ENCODE data around the gene ME3.

The ME3 gene

DNA sequence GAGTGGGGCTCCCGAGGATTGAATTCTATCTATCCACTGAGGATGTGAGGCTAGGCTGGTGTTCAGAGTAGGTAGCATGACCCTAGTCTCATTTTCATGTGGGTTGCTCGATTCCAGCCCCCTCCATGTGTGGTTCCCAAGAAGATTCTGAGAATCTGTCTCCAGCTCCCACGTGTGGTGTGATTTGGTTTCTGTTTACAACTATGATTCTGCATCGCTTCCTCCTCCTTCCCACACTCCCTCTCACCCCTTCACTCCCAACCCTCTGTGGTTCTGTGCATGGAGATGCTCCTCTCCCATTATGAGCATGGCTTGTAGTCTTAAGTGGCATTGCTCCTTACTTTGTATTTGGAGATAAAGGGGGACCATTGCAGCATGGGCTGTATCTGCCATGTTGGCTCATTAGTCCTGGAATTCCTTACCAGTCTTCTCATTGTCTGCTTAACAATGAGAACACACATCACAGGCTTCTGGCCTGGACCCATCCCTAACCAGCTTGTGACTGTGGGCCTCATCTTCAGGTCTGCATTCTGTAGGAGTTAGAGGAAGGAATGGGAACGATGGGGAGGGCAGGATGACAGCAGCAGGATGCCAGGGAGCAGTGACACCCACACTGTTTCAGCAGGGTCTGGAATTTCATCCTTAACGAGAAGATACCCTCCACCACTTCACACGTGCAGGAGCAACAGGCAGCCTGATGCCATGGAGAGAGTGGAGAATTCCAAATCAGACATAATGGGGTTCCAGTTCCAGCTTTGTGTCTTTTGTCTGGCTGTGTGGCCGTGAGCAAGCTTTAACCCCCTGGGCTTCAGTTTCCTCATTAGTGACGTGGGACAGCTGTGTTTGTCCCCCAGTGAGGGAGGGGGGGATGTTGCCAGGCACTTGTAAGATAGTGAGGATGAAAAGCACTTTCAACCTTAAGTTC is 211.7 kb downstream of the ME3 start:
- peak in 1 of 2 donors; percentile 13 for DNase-seq (ENCODE audit: low read depth in 2 of 2)

DNA sequence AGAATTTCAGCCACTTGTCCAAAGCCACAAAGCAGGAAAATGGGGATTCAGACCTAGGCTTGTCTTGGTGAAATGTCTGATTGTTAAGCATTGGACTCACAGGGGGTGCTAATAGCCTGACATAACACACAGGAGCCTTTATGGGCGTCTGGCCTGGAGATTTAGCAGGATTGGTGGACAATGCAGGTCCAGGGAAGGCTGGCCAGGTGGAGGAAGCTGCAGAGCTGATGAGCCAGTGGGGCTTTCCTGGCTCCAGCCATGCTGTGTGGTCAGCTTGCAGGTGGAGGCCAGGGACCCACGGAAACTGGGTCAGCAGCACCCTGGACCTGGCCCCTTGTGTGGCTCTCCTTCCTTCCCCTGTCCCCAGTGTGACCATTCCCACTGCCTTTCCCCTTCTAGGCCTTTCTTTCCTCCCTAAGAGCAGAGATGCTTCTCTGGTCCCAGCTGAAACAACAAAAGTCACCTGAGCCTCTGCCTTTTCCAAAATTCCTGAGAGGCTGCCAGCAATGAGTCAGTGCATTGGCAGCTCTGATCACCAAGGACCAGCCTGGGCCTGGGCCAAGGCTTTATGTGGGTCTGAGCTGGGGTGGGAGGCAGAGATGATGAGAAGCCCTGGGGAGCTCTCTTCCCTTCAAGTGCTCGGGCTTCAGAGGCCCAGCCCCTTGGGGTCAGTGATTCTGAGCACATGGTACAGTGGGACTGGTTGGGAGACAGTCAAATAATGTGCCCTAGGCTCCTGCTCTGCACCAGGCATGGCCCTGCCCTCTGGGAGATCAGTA is 212.5 kb downstream of the ME3 start:
- no peak for DNase-seq (ENCODE audit: low read depth in 2 of 2)

- DNase-seq (ENCODE audit: low read depth in 2 of 2): no peak
Measured at GRCh38 chr11:86459002-86459385, 213.4 kb downstream of the ME3 start.

DNA sequence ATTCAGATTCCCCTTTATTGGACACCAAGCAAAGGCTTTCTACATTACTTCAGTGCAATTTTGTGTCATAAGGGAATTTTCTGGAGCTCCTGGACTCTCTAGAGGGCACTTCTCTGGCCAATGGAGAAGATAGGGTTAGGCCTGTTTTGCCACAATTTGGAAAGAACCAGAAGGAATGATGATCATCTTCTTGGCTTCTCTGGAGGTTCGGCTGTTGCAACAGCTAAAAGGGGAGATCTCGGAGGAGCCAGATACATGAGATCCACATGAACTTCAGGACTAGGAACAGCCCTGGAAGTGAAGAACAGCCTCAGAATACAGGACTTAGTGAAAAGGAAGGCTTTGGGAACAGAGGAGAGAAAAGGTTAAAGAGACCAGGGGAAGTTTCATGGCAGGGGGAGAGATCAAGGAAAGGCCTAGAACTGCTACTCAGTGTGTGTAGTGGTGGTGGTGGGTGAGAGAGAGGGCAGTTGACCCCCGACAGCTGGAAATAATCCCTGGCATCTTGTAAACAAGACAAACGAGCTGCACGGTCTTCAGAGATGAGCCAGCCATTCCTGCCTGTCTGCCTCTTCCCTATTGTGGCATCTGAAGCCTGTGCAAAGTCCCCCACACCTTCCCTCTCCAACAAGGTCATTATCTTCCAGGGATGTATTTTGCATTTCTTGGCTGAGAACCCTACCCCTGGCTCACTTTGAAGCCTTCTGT is 214.0 kb downstream of the ME3 start:
- DNase-seq (ENCODE audit: low read depth in 2 of 2): no peak

GRCh38 chr11:86456075-86456939 is 216.1 kb downstream of the ME3 start:
- peak; percentile 79 to 89 for DNase-seq (ENCODE audit: low read depth in 2 of 2)

DNA sequence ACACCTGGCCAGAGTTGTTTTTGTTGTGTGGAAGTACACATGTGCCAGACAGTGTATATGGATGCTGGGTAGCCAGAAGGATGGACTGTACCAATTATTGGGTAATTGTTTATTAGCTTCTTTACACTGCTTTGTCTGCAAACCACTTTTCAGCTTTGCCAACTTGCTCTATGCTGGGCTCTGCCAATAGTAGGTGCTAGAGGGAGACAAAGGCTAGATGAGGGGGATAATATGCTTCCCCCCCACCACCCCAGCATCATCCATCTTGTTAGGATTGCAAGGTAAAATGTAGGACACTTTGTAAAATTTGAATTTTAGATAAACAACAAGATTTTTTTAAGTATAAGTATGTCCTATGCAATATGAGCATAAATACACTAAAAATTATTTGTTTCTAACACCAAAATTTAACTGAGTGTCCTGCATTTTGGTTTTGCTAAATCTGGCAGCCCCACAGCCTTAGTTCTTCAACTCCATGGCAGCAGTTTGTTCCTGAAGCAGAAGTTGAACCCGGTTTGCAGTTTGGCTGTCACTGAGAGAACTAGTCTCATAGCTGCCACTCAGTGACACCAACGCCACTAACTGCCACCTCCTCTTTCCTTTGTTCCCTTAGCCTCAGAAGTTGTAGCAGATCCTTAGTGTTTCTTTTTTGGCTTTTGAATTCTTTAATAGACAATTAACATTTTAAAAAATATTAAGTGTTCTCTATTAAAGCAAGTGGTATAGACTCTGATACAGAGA is 219.0 kb downstream of the ME3 start:
- no peak for DNase-seq (ENCODE audit: low read depth in 2 of 2)

DNA sequence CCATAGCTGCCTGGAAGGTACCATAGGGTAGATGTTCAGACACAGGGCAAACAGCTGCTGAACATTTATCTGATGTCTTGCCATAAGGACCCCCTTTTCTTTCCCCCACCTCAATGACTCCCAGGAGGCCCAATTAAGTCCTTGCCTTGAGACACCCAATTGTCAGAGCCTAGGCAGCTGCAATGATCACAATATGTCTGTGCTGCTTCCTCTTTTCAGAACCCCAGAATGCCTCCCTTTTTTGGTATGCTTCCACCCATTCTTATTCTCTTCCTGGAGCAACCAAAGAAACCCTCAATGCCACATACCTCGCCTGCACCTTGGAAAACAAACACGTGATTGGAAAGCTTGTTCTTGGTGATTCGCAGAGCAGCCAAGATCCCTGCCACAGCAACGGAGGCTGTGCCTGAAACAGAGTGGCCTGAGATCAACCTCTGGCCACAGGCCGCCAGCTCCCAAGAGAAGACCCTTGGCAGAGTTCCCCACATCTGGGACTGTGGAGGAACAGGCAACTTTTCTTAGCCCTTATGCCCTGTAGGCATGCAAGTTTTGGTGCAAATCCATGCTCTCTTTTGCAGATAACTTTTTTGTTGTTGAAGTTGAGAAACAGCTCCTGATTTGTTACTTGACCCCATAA is 222.3 kb downstream of the ME3 start:
- no peak for DNase-seq (ENCODE audit: low read depth in 2 of 2)

GRCh38 chr11:86447763-86448480 is 224.5 kb downstream of the ME3 start:
- no peak for DNase-seq (ENCODE audit: low read depth in 2 of 2)

- no peak for DNase-seq (ENCODE audit: low read depth in 2 of 2)
Measured at GRCh38 chr11:86446924-86447285, 225.5 kb downstream of the ME3 start.

DNA sequence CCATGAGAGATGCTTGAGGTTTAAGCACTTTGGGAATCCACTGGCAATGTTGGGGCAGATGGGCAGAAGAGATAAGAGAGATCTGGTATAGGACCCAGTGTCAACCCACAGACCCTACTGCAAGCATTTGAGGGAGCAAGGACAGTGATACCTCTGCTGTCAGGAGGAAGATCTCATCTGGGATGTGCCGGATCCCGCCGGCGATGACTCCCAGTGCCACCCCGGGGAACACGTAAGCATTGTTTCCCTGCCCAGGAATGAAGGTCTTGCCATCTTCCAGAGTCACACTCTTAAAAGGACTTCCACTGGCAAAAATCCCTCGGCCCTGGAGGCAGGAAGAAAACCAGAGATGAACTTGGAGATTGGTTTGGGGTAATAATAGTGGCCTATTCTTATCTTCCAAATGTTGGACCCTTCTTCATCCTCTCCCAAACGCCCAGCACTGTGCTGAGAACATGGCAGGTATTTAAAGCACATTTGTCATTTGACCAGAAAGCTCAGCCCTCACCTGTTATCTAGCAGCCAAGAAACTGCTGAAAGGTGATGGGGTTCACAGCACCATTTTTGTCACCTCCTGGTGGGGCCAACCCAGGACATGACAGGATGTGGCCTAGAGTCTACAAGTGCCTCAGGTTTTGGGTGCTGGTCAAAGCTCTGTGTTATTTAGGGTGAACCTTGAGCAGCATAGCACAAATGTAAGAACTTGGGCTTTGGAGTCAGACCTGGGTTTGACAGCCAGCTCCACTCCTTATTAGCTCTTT is 226.1 kb downstream of the ME3 start:
- no peak for DNase-seq (ENCODE audit: low read depth in 2 of 2)

DNA sequence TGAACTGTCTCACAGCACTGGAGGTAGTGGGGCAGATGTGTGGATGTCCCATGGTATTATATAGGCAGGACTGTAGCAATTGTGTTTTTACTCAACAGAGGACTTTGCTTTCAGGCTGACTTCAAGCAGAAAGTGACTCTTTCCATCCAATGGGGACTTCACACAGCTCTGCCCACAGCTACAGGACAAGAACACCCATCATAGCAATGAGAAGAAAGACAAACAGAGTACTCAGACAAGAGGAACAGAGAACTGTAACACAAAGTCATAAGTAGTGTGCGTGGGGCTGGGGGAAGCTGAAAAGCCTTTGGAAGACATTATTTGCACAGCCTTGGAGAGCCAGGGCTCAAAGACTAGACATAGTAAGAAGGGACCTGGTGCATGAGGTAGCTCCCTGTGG is 227.4 kb downstream of the ME3 start:
- DNase-seq (ENCODE audit: low read depth in 2 of 2): no peak

DNA sequence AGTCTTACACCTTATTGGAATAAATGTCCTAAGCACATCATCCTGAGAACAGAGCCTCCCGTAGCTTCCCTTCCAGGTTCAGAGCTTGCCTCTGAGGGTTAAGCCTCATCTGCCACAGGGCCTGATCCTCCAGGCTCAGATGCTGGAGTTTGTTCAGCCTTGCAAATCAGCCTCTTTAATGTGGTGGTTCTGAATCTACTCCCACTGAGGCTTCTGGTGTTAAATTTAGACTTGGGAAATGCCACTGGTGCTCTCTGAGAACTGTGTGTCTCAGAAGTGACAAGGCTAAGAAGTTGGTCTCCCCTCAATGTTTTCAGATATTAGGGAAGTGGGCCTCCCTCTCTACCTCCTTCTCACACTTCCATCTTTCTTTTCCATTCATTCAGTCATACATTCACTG is 229.0 kb downstream of the ME3 start:
- DNase-seq (ENCODE audit: low read depth in 2 of 2): no peak

DNA sequence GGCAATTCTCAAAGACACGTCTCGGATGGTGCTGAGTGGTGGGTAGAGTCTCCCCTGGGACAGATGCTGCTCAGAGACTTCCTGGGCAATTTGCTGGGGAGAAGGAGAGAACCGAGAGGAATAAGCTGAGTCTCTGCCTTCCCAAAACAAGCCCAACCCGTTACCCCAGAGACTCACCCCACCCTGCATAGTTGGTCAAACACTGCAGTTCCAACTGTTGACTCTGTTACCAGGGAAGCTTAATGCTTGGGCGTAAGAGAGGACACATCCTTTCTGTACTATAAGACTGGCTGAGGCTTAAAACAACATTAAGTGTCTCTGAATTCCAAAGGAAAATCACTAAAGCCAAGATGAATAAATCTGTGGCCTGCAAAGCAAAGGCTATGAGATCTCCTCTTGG is 229.6 kb downstream of the ME3 start:
- DNase-seq (ENCODE audit: low read depth in 2 of 2): no peak

GRCh38 chr11:86442420-86442819 is 230.0 kb downstream of the ME3 start:
- peak in 1 of 2 donors; percentile 12 for DNase-seq (ENCODE audit: low read depth in 2 of 2)

DNA sequence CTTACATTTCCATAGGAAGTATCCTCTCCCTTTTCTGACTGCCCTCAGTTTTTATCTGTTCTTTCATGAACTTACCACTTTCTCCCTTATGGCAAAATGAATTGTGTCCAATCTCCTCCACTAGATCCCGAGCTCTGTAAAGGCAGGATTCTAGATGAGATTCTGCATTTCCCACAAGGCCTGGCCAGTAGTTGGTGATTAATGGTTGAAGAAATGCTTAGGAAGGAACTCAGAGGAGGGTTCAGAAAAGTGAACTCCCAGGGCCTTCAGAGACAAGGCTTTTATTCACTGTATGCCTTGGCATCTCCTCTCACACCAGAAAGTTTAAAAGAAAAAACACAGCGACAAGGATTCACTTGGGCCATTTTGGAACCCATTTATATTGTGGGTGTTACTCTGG is 231.6 kb downstream of the ME3 start:
- DNase-seq (ENCODE audit: low read depth in 2 of 2): no peak

GRCh38 chr11:86440305-86440716 is 232.1 kb downstream of the ME3 start:
- DNase-seq (ENCODE audit: low read depth in 2 of 2): no peak

- DNase-seq (ENCODE audit: low read depth in 2 of 2): no peak
Measured at GRCh38 chr11:86438685-86439084, 233.7 kb downstream of the ME3 start.

DNA sequence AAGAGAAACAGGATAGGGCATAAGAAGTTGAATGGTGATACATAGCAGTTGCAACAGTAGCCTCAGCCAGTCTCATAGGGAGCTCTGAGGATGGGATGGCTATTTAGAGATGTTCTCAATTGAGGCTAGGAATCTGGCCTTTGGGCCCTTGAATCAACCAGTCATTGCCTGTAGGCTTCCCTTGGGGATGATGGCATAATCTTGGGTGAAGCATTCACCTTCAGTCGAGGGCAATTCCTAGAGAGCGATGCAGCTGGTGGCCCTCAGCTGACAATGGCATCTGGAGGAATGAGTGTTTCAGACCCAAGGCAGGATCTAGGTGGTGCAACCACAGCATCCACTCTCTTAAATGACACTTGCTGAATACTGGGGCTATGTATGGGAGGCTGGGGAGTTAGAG is 236.7 kb downstream of the ME3 start:
- no peak for DNase-seq (ENCODE audit: low read depth in 2 of 2)
